ENCODE results near the gene OR52H1. TPM values are rescaled to one million over a fixed set of nuclear protein-coding genes. Genes with fewer than 3 reads are reported as not detected.

The OR52H1 gene
- total RNA-seq, 1 experiment from 2014 or later: not detected

Other genes starting within 250 kb of the OR52H1 start
- gene OR51B4, start 246.6 kb downstream of the OR52H1 start, total RNA-seq (2014; rRNA removed; shearing (Covaris generic)): not detected in 2 replicates
- not detected in 2 replicates for gene OR51B2, start 224.2 kb downstream of the OR52H1 start, total RNA-seq (2014; rRNA removed; shearing (Covaris generic))
- 0.35 TPM in 1 of 2 replicates, not detected in the other for gene OR51B5, start 205.0 kb downstream of the OR52H1 start, total RNA-seq (2014; rRNA removed; shearing (Covaris generic))
- gene OR51B6, start 197.0 kb downstream of the OR52H1 start, total RNA-seq (2014; rRNA removed; shearing (Covaris generic)): not detected in 2 replicates
- gene OR51M1, start 164.7 kb downstream of the OR52H1 start, total RNA-seq (2014; rRNA removed; shearing (Covaris generic)): not detected in 2 replicates
- not detected in 2 replicates for gene OR51Q1, start 126.4 kb downstream of the OR52H1 start, total RNA-seq (2014; rRNA removed; shearing (Covaris generic))
- gene OR51I1, start 107.0 kb downstream of the OR52H1 start, total RNA-seq (2014; rRNA removed; shearing (Covaris generic)): not detected in 2 replicates
- not detected in 2 replicates for gene OR51I2, start 99.2 kb downstream of the OR52H1 start, total RNA-seq (2014; rRNA removed; shearing (Covaris generic))
- not detected in 2 replicates for gene OR52D1, start 59.9 kb downstream of the OR52H1 start, total RNA-seq (2014; rRNA removed; shearing (Covaris generic))
- gene UBQLN3, start 38.6 kb downstream of the OR52H1 start, total RNA-seq (2014; rRNA removed; shearing (Covaris generic)): not detected in 2 replicates
- gene UBQLNL, start 31.8 kb downstream of the OR52H1 start, total RNA-seq (2014; rRNA removed; shearing (Covaris generic)): not detected in 2 replicates
- not detected in 2 replicates for gene OR52B6, start 32.3 kb upstream of the OR52H1 start, total RNA-seq (2014; rRNA removed; shearing (Covaris generic))
- 8.5 and 10.2 TPM in 2 replicates for gene TRIM6, start 48.1 kb upstream of the OR52H1 start, total RNA-seq (2014; rRNA removed; shearing (Covaris generic))
- 4.9 and 6.3 TPM in 2 replicates for gene TRIM34, start 76.5 kb upstream of the OR52H1 start, total RNA-seq (2014; rRNA removed; shearing (Covaris generic))
- gene TRIM5, start 136.5 kb upstream of the OR52H1 start, total RNA-seq (2014; rRNA removed; shearing (Covaris generic)): 23.8 and 25.1 TPM in 2 replicates
- 1.2 and 1.4 TPM in 2 replicates for gene TRIM22, start 141.2 kb upstream of the OR52H1 start, total RNA-seq (2014; rRNA removed; shearing (Covaris generic))
- not detected in 2 replicates for gene OR56B1, start 187.9 kb upstream of the OR52H1 start, total RNA-seq (2014; rRNA removed; shearing (Covaris generic))
- not detected in 2 replicates for gene OR52N4, start 205.7 kb upstream of the OR52H1 start, total RNA-seq (2014; rRNA removed; shearing (Covaris generic))
- gene OR52N5, start 234.8 kb upstream of the OR52H1 start, total RNA-seq (2014; rRNA removed; shearing (Covaris generic)): not detected in 2 replicates
- not detected in 2 replicates for gene OR52N1, start 242.7 kb upstream of the OR52H1 start, total RNA-seq (2014; rRNA removed; shearing (Covaris generic))